Spleen (tissue), 11 donors: ENCODE measurements around the gene DNMT3B. TPM values are rescaled to one million over a fixed set of nuclear protein-coding genes. Genes with fewer than 3 reads are reported as not detected.
A peak's percentile ranks its signal among the peaks of the same experiment; 100 is the strongest.

Source experiments
- DNase-seq: peaks from one replicate; pipeline ENCODE4 v3.0.0-alpha.2; 2020
- H3K27ac ChIP-seq, 8 donors: fragments of 200-600 bp; sonication (generic) in 7 of 8; 1 replicate in 4 of 8; 2 replicates in 4 of 8; pipeline versions ENCODE4 v1.5.0 to v1.8.0; 2016 to 2021; ENCODE audit warnings: inconsistent platforms in 4 of 8, mild to moderate bottlenecking in 4 of 8, moderate library complexity in 1 of 8
- H3K27me3 ChIP-seq, 7 donors: fragments of 200-600 bp; sonication (generic) in 6 of 7; replicated peaks in 1 of 7; 1 replicate in 4 of 7; 2 replicates in 3 of 7; pipeline versions ENCODE4 v1.5.0 to v1.8.0; 2016 to 2021; ENCODE audit warnings: inconsistent platforms in 3 of 7, mild to moderate bottlenecking in 1 of 7
- H3K36me3 ChIP-seq, 6 donors: fragments of 200-600 bp; sonication (generic) in 5 of 6; 1 replicate in 4 of 6; 2 replicates in 2 of 6; pipeline versions ENCODE4 v1.5.0 to v1.8.0; 2016 to 2021; ENCODE audit warnings: inconsistent platforms in 2 of 6
- H3K4me1 ChIP-seq, 6 donors: fragments of 200-600 bp; sonication (generic) in 5 of 6; 1 replicate in 3 of 6; 2 replicates in 3 of 6; pipeline versions ENCODE4 v1.5.0 to v1.8.0; 2016 to 2021; ENCODE audit warnings: inconsistent platforms in 3 of 6
- H3K4me3 ChIP-seq, 8 donors: fragments of 200-600 bp; sonication (generic) in 7 of 8; 1 replicate in 4 of 8; 2 replicates in 4 of 8; pipeline versions ENCODE4 v1.5.0 to v1.8.0; 2016 to 2021; ENCODE audit warnings: inconsistent platforms in 4 of 8, mild to moderate bottlenecking in 4 of 8, moderate library complexity in 2 of 8
- H3K9me3 ChIP-seq, 8 donors: fragments of 200-600 bp; sonication (generic) in 7 of 8; 1 replicate in 4 of 8; 2 replicates in 4 of 8; pipeline versions ENCODE4 v1.5.0 to v1.8.0; 2016 to 2021; ENCODE audit warnings: inconsistent platforms in 4 of 8
- POLR2A ChIP-seq, 3 donors: fragments of 450-650 bp; IDR thresholded peaks; one replicate each; pipeline ENCODE4 v1.5.1; 2017; ENCODE audit warnings: antibody characterized with exemption in 3 of 3, mild to moderate bottlenecking in 1 of 3
- POLR2AphosphoS5 ChIP-seq, 3 donors: sonication (generic); formaldehyde crosslinking; IDR thresholded peaks; one replicate each; pipeline ENCODE4 v1.5.1; 2017; ENCODE audit warnings: antibody characterized with exemption in 3 of 3
- WGBS, 5 donors: extraction: QIAGEN DNeasy Blood & Tissue Kit in 3 of 5; methylation state at CpG; one replicate each; pipeline versions ENCODE4 v1.1.5 to v1.1.7; 2013 to 2018; 5-methylcytosine and 5-hydroxymethylcytosine counted together
- intact Hi-C: fragments of 100-400 bp; cut with DNase I; formaldehyde crosslinking; loops from one replicate; pipeline ENCODE4 v1.15.0; 2023; ENCODE audit warnings: low total_unique reads
- polyA plus RNA-seq, 3 donors: library from polyadenylated mRNA; stranded (reverse); fragments of 200-250 nt; gene quantifications; one replicate each; pipeline ENCODE4 v1.2.1, GENCODE V29; 2013
- total RNA-seq, 7 donors: library from RNA; depleted of rRNA in 3 of 7; stranded (reverse); fragments of >200 nt in 3 of 7; fragmentation: NEBNext Ultra II Directional in 4 of 7; extraction: Animal tissue kit (Norgen Biotek cat#: 25700) in 4 of 7; gene quantifications; one replicate each; pipeline versions ENCODE4 v1.1.0 to v1.2.1, GENCODE V29; 2016 to 2021
- TF ChIP-seq, protein P1 (sequence below), 11 experiments: fragments of 200-600 bp in 7 of 11; fragments of 450-650 bp in 4 of 11; sonication (generic) in 4 of 11; IDR thresholded peaks in 8 of 11; conservative IDR thresholded peaks in 3 of 11; 1 replicate in 7 of 11; 2 replicates in 4 of 11; pipeline versions ENCODE4 v1.4.0 to v1.8.0; 2016 to 2021; ENCODE audit warnings: antibody characterized with exemption in 11 of 11, inconsistent platforms in 4 of 11, mild to moderate bottlenecking in 1 of 11
- donor health status: healthy with polysubstance abuse.
- donor health status: DM: no; HTN: no; CAD: no; lungs with moderate emphysema.
- donor health status: DM: no; HTN: no; CAD: no.
- donor health status: Bipolar disorder and iron deficiency.
- donor health status: healthy.
- donor health status: DM: no; HTN: no; CAD: no.
- donor health status: DM: yes; HTN: yes; CAD: no.

The DNMT3B gene
- total and polyA plus RNA-seq, 10 donors = 0.20 to 1.6 (median 0.99) TPM

DNA sequence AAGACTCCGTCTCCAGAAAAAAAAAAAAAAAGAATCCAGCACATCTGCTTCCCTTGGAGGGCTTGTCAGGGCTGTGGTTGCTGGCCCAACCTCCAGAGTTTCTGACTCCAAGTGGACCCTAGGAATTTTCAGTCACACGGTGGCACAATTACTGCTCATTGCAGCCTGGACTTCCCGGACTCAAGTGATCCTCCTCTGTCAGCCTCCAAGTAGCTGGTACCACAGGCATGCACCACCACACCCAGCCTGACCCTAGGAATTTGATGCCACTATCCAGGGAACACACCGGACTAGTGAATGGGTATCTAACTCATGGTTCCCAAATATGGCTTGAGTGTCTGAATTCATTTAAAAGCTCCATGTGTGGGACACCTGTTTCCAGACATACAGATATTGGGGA, 47.7 kb downstream of the DNMT3B start:
- Histone ChIP-seq H3K4me3 (no peak overlapping the region), H3K4me1 (no peaks in the 10 kb centered on the region), H3K27me3 (no peaks in the 10 kb centered on the region), H3K9me3 (no peaks in the 10 kb centered on the region), H3K36me3 (peaks cover 0 to 9% (median 0%) of the 10 kb centered on the region in 6 donors), H3K27ac (no peak overlapping the region)
- intact Hi-C loops = no loop called here
- DNase-seq = no peak
- WGBS, 5 donors = 88 to 100% (median 97%) methylated on average over 4 of the region's 4 CpGs
- no peak for TF ChIP-seq POLR2A (IDR thresholded peaks at IDR 0.05)
- TF ChIP-seq, protein P1, sequence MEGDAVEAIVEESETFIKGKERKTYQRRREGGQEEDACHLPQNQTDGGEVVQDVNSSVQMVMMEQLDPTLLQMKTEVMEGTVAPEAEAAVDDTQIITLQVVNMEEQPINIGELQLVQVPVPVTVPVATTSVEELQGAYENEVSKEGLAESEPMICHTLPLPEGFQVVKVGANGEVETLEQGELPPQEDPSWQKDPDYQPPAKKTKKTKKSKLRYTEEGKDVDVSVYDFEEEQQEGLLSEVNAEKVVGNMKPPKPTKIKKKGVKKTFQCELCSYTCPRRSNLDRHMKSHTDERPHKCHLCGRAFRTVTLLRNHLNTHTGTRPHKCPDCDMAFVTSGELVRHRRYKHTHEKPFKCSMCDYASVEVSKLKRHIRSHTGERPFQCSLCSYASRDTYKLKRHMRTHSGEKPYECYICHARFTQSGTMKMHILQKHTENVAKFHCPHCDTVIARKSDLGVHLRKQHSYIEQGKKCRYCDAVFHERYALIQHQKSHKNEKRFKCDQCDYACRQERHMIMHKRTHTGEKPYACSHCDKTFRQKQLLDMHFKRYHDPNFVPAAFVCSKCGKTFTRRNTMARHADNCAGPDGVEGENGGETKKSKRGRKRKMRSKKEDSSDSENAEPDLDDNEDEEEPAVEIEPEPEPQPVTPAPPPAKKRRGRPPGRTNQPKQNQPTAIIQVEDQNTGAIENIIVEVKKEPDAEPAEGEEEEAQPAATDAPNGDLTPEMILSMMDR (IDR thresholded peaks at IDR 0.05 in 8 of 11, conservative IDR thresholded peaks at IDR 0.05 in 3 of 11) = no peak
- TF ChIP-seq POLR2AphosphoS5 (IDR thresholded peaks at IDR 0.05) = no peak

DNA sequence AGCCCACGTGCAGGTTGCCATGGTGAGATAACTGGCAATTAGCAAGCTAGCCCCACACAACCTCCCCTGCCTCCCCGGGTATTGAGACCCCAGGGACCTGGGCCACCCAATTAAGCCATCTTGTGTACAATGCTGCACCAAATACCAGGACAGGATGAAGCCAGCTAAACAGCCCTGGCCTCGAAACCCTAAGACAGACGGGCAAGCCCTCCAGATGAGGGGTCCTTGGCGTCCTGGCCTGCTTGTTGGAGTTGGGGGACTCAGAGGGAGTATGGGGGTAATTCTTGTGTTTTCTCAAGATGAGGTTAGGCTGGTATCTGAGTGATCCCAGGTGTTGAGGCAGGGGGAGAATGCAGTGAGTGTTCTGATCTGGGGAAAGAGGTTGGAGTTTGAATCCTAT, 48.8 kb downstream of the DNMT3B start:
- intact Hi-C loops = no loop called here
- H3K27ac ChIP-seq = no peak overlapping the region
- 90 to 95% (median 94%) methylated on average over 5 of the region's 5 CpGs for WGBS, 5 donors
- no peaks in the 10 kb centered on the region for H3K4me1 ChIP-seq
- H3K4me3 ChIP-seq = no peak overlapping the region
- H3K27me3 ChIP-seq = no peaks in the 10 kb centered on the region
- TF ChIP-seq, protein P1 (IDR thresholded peaks at IDR 0.05 in 8 of 11, conservative IDR thresholded peaks at IDR 0.05 in 3 of 11) = no peak
- no peak for TF ChIP-seq POLR2A (IDR thresholded peaks at IDR 0.05)
- TF ChIP-seq POLR2AphosphoS5 (IDR thresholded peaks at IDR 0.05) = no peak
- H3K36me3 ChIP-seq = peaks cover 0 to 9% (median 0%) of the 10 kb centered on the region in 6 donors
- no peak for DNase-seq
- no peaks in the 10 kb centered on the region for H3K9me3 ChIP-seq

DNA sequence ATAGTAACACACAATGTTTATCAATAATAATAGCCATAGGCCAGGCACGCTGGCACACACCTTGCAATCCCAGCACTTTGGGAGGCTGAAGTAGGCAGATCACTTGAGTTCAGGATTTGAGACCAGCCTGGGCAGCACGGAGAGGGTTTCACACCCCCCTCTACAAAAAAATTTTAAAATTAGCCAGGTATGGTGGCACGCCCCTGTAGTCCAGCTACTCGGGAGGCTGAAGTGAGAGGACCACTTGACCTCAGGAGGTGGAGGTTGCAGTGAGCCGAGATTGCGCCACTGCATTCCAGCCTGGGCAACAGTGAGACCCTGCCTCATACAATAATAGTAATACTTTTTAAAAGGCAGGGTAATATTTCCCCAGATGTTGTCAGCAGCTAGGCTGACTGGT, 49.7 kb downstream of the DNMT3B start:
- intact Hi-C loops = no loop called here
- Histone ChIP-seq H3K27ac (no peak overlapping the region), H3K27me3 (no peaks in the 10 kb centered on the region), H3K36me3 (peaks cover 0 to 9% (median 0%) of the 10 kb centered on the region in 6 donors), H3K4me3 (no peak overlapping the region), H3K4me1 (no peaks in the 10 kb centered on the region), H3K9me3 (no peaks in the 10 kb centered on the region)
- 73 to 90% (median 85%) methylated on average over 6 of the region's 6 CpGs for WGBS, 5 donors
- TF ChIP-seq POLR2AphosphoS5 (IDR thresholded peaks at IDR 0.05) (no peak), POLR2A (IDR thresholded peaks at IDR 0.05) (no peak)
- TF ChIP-seq, protein P1 (IDR thresholded peaks at IDR 0.05 in 8 of 11, conservative IDR thresholded peaks at IDR 0.05 in 3 of 11) = no peak
- DNase-seq = no peak

DNA sequence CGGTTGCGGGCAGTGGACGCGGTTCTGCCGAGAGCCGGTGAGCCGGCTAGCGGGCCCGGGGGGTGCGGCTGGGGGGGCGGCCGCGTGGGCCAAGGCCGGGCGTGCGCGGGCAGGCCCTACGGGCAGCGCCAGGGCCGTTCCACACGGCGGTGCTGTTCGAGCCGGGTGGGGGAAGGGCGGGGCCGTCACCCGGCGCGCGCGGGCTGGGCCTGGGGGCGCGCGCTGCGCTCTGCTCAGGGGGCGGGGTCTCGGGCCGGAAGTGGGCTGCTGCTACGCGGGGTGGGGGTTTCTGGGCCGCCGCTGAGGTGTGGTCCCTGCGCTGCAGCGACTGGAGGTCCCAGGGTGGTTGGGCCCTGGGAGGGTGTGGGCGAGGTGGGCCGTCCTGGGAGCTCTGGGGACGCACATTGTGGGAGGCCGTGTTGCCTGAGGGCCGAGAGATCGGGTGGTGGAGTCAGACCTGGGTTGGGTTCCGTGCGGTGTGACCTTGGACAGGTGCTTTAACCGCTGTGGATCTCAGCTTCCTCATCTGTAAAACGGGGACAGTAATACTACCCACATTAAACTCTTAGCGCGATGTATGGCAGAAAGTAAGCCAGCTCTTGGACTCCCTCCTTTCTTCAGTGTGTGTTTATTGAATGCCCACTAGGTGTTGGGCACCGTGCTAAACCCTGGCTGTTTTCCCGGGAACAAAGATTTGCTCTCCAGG, 58.0 kb downstream of the DNMT3B start:
- TF ChIP-seq, protein P1 (IDR thresholded peaks at IDR 0.05 in 8 of 11, conservative IDR thresholded peaks at IDR 0.05 in 3 of 11) = peak in 1 of 11 experiments; percentile 11
- TF ChIP-seq POLR2AphosphoS5 (IDR thresholded peaks at IDR 0.05) = peak in 2 of 3 donors; percentile 18 to 19
- no peak for TF ChIP-seq POLR2A (IDR thresholded peaks at IDR 0.05)
- WGBS, 5 donors = 0 to 1% (median 0%) methylated on average over 13 to 58 of the region's 58 CpGs
- H3K27me3 ChIP-seq = no peaks in the 10 kb centered on the region
- no peaks in the 10 kb centered on the region for H3K36me3 ChIP-seq
- peak; percentile 96 for DNase-seq
- H3K4me3 ChIP-seq = peak overlapping the region; percentile 50 to 83 (median 67)
- peaks cover 13 to 56% (median 48%) of the 10 kb centered on the region in 6 donors for H3K4me1 ChIP-seq
- no peaks in the 10 kb centered on the region for H3K9me3 ChIP-seq
- H3K27ac ChIP-seq = peak overlapping the region; percentile 78 to 97 (median 95)
- intact Hi-C loops = no loop called here
